Spleen (tissue), 11 donors: Measurements from ENCODE around the gene SGCA. TPM values are rescaled to one million over a fixed set of nuclear protein-coding genes. Genes with fewer than 3 reads are reported as not detected.
A peak's percentile ranks its signal among the peaks of the same experiment; 100 is the strongest.

Experiments
- DNase-seq: peaks from one replicate; pipeline ENCODE4 v3.0.0-alpha.2; 2020
- H3K27ac ChIP-seq, 8 donors: fragments of 200-600 bp; sonication (generic) in 7 of 8; 1 replicate in 4 of 8; 2 replicates in 4 of 8; pipeline versions ENCODE4 v1.5.0 to v1.8.0; 2016 to 2021; ENCODE audit warnings: inconsistent platforms in 4 of 8, mild to moderate bottlenecking in 4 of 8, moderate library complexity in 1 of 8
- H3K27me3 ChIP-seq, 7 donors: fragments of 200-600 bp; sonication (generic) in 6 of 7; replicated peaks in 1 of 7; 1 replicate in 4 of 7; 2 replicates in 3 of 7; pipeline versions ENCODE4 v1.5.0 to v1.8.0; 2016 to 2021; ENCODE audit warnings: inconsistent platforms in 3 of 7, mild to moderate bottlenecking in 1 of 7
- H3K36me3 ChIP-seq, 6 donors: fragments of 200-600 bp; sonication (generic) in 5 of 6; 1 replicate in 4 of 6; 2 replicates in 2 of 6; pipeline versions ENCODE4 v1.5.0 to v1.8.0; 2016 to 2021; ENCODE audit warnings: inconsistent platforms in 2 of 6
- H3K4me1 ChIP-seq, 6 donors: fragments of 200-600 bp; sonication (generic) in 5 of 6; 1 replicate in 3 of 6; 2 replicates in 3 of 6; pipeline versions ENCODE4 v1.5.0 to v1.8.0; 2016 to 2021; ENCODE audit warnings: inconsistent platforms in 3 of 6
- H3K4me3 ChIP-seq, 8 donors: fragments of 200-600 bp; sonication (generic) in 7 of 8; 1 replicate in 4 of 8; 2 replicates in 4 of 8; pipeline versions ENCODE4 v1.5.0 to v1.8.0; 2016 to 2021; ENCODE audit warnings: inconsistent platforms in 4 of 8, mild to moderate bottlenecking in 4 of 8, moderate library complexity in 2 of 8
- H3K9me3 ChIP-seq, 8 donors: fragments of 200-600 bp; sonication (generic) in 7 of 8; 1 replicate in 4 of 8; 2 replicates in 4 of 8; pipeline versions ENCODE4 v1.5.0 to v1.8.0; 2016 to 2021; ENCODE audit warnings: inconsistent platforms in 4 of 8
- POLR2A ChIP-seq, 3 donors: fragments of 450-650 bp; IDR thresholded peaks; one replicate each; pipeline ENCODE4 v1.5.1; 2017; ENCODE audit warnings: antibody characterized with exemption in 3 of 3, mild to moderate bottlenecking in 1 of 3
- POLR2AphosphoS5 ChIP-seq, 3 donors: sonication (generic); formaldehyde crosslinking; IDR thresholded peaks; one replicate each; pipeline ENCODE4 v1.5.1; 2017; ENCODE audit warnings: antibody characterized with exemption in 3 of 3
- WGBS, 5 donors: extraction: QIAGEN DNeasy Blood & Tissue Kit in 3 of 5; methylation state at CpG; one replicate each; pipeline versions ENCODE4 v1.1.5 to v1.1.7; 2013 to 2018; 5-methylcytosine and 5-hydroxymethylcytosine counted together
- intact Hi-C: fragments of 100-400 bp; cut with DNase I; formaldehyde crosslinking; loops from one replicate; pipeline ENCODE4 v1.15.0; 2023; ENCODE audit warnings: low total_unique reads
- polyA plus RNA-seq, 3 donors: library from polyadenylated mRNA; stranded (reverse); fragments of 200-250 nt; gene quantifications; one replicate each; pipeline ENCODE4 v1.2.1, GENCODE V29; 2013
- total RNA-seq, 7 donors: library from RNA; depleted of rRNA in 3 of 7; stranded (reverse); fragments of >200 nt in 3 of 7; fragmentation: NEBNext Ultra II Directional in 4 of 7; extraction: Animal tissue kit (Norgen Biotek cat#: 25700) in 4 of 7; gene quantifications; one replicate each; pipeline versions ENCODE4 v1.1.0 to v1.2.1, GENCODE V29; 2016 to 2021
- TF ChIP-seq, protein P1 (sequence below), 11 experiments: fragments of 200-600 bp in 7 of 11; fragments of 450-650 bp in 4 of 11; sonication (generic) in 4 of 11; IDR thresholded peaks in 8 of 11; conservative IDR thresholded peaks in 3 of 11; 1 replicate in 7 of 11; 2 replicates in 4 of 11; pipeline versions ENCODE4 v1.4.0 to v1.8.0; 2016 to 2021; ENCODE audit warnings: antibody characterized with exemption in 11 of 11, inconsistent platforms in 4 of 11, mild to moderate bottlenecking in 1 of 11
- donor health status: healthy with polysubstance abuse.
- donor health status: DM: no; HTN: no; CAD: no; lungs with moderate emphysema.
- donor health status: DM: no; HTN: no; CAD: no.
- donor health status: Bipolar disorder and iron deficiency.
- donor health status: healthy.
- donor health status: DM: no; HTN: no; CAD: no.
- donor health status: DM: yes; HTN: yes; CAD: no.

Gene SGCA
- total and polyA plus RNA-seq, 10 donors, result 1.2 to 5.9 (median 3.7) TPM; not detected in 1

DNA sequence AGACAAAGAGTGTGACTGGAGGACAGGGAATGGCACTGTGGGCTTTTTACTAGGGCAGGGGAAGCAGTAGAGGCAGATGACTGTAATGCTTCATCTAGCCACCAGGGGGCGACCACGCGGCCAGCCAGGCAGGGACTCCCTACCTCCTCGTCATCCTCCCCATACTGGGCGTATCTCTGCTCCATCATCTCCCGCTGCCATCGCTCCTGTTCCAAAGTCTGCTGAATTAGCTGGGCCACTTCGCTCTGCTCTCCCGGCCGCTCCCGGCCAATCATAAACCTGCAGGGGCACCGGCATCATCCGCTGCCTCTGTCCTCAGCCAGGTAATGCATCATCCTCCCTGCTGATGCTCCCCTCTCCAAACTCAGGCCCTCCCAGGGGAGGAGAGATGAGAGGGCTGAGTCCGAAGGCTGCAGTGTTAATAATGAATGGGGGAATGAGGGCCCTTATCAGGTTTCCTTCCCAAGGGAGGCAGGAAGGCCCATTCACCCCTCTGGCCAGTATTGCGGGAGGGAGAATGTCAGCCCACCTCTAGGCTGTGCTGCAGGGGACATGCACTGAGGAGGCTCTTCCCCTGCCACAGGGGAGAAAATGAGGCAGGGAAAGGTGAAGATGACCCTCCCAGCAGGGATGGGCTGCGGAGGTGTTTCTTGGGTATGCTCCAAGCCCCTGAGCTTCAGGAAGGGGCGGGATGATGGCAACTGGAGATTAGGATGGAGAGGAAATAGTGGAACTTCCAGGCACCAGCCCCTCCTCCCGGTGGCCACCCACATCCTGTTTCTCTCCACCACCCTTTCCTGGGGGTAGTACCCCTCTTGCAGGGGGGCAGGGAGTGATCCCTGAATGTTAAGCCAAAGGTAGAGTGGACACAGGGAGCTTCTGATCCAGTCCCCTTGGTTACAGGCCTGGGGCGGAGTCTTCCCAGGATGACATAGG is 25.6 kb upstream of the SGCA start:
- intact Hi-C loops, result no loop called here
- TF ChIP-seq, protein P1, sequence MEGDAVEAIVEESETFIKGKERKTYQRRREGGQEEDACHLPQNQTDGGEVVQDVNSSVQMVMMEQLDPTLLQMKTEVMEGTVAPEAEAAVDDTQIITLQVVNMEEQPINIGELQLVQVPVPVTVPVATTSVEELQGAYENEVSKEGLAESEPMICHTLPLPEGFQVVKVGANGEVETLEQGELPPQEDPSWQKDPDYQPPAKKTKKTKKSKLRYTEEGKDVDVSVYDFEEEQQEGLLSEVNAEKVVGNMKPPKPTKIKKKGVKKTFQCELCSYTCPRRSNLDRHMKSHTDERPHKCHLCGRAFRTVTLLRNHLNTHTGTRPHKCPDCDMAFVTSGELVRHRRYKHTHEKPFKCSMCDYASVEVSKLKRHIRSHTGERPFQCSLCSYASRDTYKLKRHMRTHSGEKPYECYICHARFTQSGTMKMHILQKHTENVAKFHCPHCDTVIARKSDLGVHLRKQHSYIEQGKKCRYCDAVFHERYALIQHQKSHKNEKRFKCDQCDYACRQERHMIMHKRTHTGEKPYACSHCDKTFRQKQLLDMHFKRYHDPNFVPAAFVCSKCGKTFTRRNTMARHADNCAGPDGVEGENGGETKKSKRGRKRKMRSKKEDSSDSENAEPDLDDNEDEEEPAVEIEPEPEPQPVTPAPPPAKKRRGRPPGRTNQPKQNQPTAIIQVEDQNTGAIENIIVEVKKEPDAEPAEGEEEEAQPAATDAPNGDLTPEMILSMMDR (IDR thresholded peaks at IDR 0.05 in 8 of 11, conservative IDR thresholded peaks at IDR 0.05 in 3 of 11), result peak; percentile 90 to 98 (median 96)
- TF ChIP-seq POLR2AphosphoS5 (IDR thresholded peaks at IDR 0.05) (peak; percentile 51 to 74 (median 55)), POLR2A (IDR thresholded peaks at IDR 0.05) (no peak)
- 23 to 33% (median 25%) methylated on average over 19 of the region's 19 CpGs for WGBS, 5 donors
- H3K36me3 ChIP-seq, result peaks cover 3 to 100% (median 97%) of the 10 kb centered on the region in 6 donors
- H3K9me3 ChIP-seq, result no peaks in the 10 kb centered on the region
- H3K27me3 ChIP-seq, result no peaks in the 10 kb centered on the region
- H3K4me1 ChIP-seq, result peaks cover 35 to 69% (median 61%) of the 10 kb centered on the region in 6 donors
- peak overlapping the region in 3 of 8 donors; percentile 2 to 33 (median 7) for H3K4me3 ChIP-seq
- peak; percentile 95 for DNase-seq
- H3K27ac ChIP-seq, result peak overlapping the region; percentile 2 to 75 (median 54)

DNA sequence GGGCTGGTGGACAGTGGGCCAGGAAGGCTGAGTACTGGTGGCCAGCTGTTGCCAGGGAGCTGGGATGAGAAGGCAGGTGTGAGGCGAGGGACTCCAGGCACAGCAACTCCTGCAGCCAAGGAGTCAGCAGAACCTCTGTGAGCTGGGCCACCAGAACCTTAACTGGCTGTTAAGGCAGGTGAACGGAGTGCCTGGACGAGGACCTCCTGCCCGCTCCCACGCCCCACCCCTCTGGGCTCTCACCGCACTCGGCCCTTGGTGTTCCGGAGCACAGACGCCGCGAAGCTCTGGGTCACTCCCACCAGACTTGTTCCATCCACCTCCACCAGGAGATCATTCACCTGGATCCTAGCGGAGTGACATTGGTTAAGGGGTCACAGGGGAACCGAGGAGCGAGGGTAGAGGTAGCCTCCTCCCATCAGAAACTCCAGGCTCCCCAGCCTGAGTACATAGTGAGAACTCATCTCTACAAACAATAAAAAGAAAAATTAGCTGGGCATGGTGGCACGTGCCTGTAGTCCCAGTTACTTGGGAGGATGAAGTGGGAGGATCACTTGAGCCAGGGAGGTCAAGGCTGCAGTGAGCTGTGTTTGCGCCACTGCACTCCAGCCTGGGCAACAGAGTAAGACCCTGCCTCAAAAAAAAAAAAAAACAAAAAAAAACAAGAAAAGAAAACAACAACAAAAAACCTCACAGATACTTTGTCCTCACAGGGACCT is 24.6 kb upstream of the SGCA start:
- H3K27ac ChIP-seq, result peak overlapping the region in 7 of 8 donors; percentile 5 to 75 (median 54)
- intact Hi-C loops, result no loop called here

DNA sequence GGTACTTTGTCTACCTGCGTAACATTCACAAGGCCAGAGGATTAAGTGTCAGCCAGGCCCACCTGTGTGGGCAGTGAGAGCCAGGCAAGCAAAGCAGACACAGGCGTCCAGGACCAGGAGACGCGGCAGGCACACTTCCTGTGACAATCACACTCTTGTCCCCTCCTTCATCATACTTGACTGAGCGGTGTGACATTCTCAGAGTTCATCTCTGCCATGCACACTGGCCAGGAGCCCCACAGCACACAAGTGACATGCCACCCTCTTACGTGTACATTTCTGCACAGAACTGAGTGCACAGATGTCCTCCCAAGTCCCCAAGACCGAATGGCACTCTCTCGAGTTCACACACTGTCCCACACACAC is 24.1 kb upstream of the SGCA start:
- TF ChIP-seq, protein P1 (IDR thresholded peaks at IDR 0.05 in 8 of 11, conservative IDR thresholded peaks at IDR 0.05 in 3 of 11), result no peak
- TF ChIP-seq POLR2A (IDR thresholded peaks at IDR 0.05) (no peak), POLR2AphosphoS5 (IDR thresholded peaks at IDR 0.05) (peak in 1 of 3 donors; percentile 19)
- no peaks in the 10 kb centered on the region for H3K9me3 ChIP-seq
- H3K36me3 ChIP-seq, result peaks cover 3 to 100% (median 82%) of the 10 kb centered on the region in 6 donors
- 37 to 47% (median 43%) methylated on average over 8 of the region's 8 CpGs for WGBS, 5 donors
- H3K4me1 ChIP-seq, result peaks cover 50 to 84% (median 76%) of the 10 kb centered on the region in 6 donors
- intact Hi-C loops, result no loop called here
- no peaks in the 10 kb centered on the region for H3K27me3 ChIP-seq
- peak overlapping the region in 7 of 8 donors; percentile 5 to 75 (median 41) for H3K27ac ChIP-seq
- H3K4me3 ChIP-seq, result no peak overlapping the region
- DNase-seq, result no peak

More for the DNA sequence above, 24.6 kb upstream of the SGCA start:
- no peak for DNase-seq
- Histone ChIP-seq H3K27me3 (no peaks in the 10 kb centered on the region), H3K4me1 (peaks cover 44 to 79% (median 71%) of the 10 kb centered on the region in 6 donors), H3K4me3 (peak overlapping the region in 1 of 8 donors; percentile 33), H3K9me3 (no peaks in the 10 kb centered on the region), H3K36me3 (peaks cover 3 to 100% (median 87%) of the 10 kb centered on the region in 6 donors)
- 83 to 91% (median 85%) methylated on average over 6 to 16 of the region's 16 CpGs for WGBS, 5 donors
- TF ChIP-seq POLR2AphosphoS5 (IDR thresholded peaks at IDR 0.05) (peak in 1 of 3 donors; percentile 34), POLR2A (IDR thresholded peaks at IDR 0.05) (no peak)
- TF ChIP-seq, protein P1 (IDR thresholded peaks at IDR 0.05 in 8 of 11, conservative IDR thresholded peaks at IDR 0.05 in 3 of 11), result no peak
